ENCODE results near the gene ANKMY1. TPM values are rescaled to one million over a fixed set of nuclear protein-coding genes. Genes with fewer than 3 reads are reported as not detected.

The ANKMY1 gene
- total RNA-seq, 1 donor from 2014 or later: 5.1 TPM

GRCh38 chr2:240458900-240459391 is 98.8 kb downstream of the ANKMY1 start:
- DNase-seq: peak; percentile 24
- ATAC-seq: no peak
- intact Hi-C loops (cut with micrococcal nuclease): no loop called here

- no peak for ATAC-seq
- DNase-seq: peak; percentile 25
- intact Hi-C loops (cut with micrococcal nuclease): no loop called here
These were observed 99.5 kb downstream of the ANKMY1 start for GRCh38 chr2:240458044-240458899.

GRCh38 chr2:240457223-240458043 is 100.4 kb downstream of the ANKMY1 start:
- ATAC-seq: no peak
- peak; percentile 30 for DNase-seq
- intact Hi-C loops (cut with micrococcal nuclease): no loop called here

- intact Hi-C loops (cut with micrococcal nuclease): no loop called here
- peak; percentile 28 for DNase-seq
- no peak for ATAC-seq
These were observed 101.2 kb downstream of the ANKMY1 start for GRCh38 chr2:240456447-240457222.

GRCh38 chr2:240455647-240456446 is 101.9 kb downstream of the ANKMY1 start:
- intact Hi-C loops (cut with micrococcal nuclease): no loop called here
- peak; percentile 2 for ATAC-seq
- DNase-seq: peak; percentile 45

GRCh38 chr2:240455272-240455646 is 102.5 kb downstream of the ANKMY1 start:
- intact Hi-C loops (cut with micrococcal nuclease): no loop called here
- ATAC-seq (no peak), DNase-seq (peak; percentile 28)

GRCh38 chr2:240454106-240454901 is 103.5 kb downstream of the ANKMY1 start:
- ATAC-seq: no peak

GRCh38 chr2:240453461-240454105 is 104.2 kb downstream of the ANKMY1 start:
- ATAC-seq: no peak
- peak; percentile 28 for DNase-seq

More at GRCh38 chr2:240454106-240454901, 103.5 kb downstream of the ANKMY1 start:
- peak; percentile 29 for DNase-seq
- intact Hi-C loops (cut with micrococcal nuclease): no loop called here

GRCh38 chr2:240452462-240453256 is 105.1 kb downstream of the ANKMY1 start:
- DNase-seq: peak; percentile 86
- ATAC-seq: peak; percentile 75
- intact Hi-C loops (cut with micrococcal nuclease): no loop called here

More at GRCh38 chr2:240453461-240454105, 104.2 kb downstream of the ANKMY1 start:
- intact Hi-C loops (cut with micrococcal nuclease): no loop called here

GRCh38 chr2:240451791-240452461 is 105.9 kb downstream of the ANKMY1 start:
- DNase-seq (peak; percentile 28), ATAC-seq (no peak)
- intact Hi-C loops (cut with micrococcal nuclease): no loop called here

GRCh38 chr2:240451108-240451611 is 106.6 kb downstream of the ANKMY1 start:
- peak; percentile 14 for ATAC-seq
- intact Hi-C loops (cut with micrococcal nuclease): no loop called here
- DNase-seq: peak; percentile 47

GRCh38 chr2:240450532-240451107 is 107.2 kb downstream of the ANKMY1 start:
- no peak for ATAC-seq
- intact Hi-C loops (cut with micrococcal nuclease): no loop called here
- peak; percentile 20 for DNase-seq

- intact Hi-C loops (cut with micrococcal nuclease): no loop called here
- ATAC-seq (no peak), DNase-seq (peak; percentile 31)
These were observed 107.8 kb downstream of the ANKMY1 start for GRCh38 chr2:240449764-240450531.
